A172 (cell line): ENCODE results near the gene VTA1. TPM values are rescaled to one million over a fixed set of nuclear protein-coding genes. Genes with fewer than 3 reads are reported as not detected.
"Not testable (repeated sequence)": the region's sequence is repeated elsewhere in the genome, so short reads cannot be mapped to it uniquely, and the experiment has no call there.

Source experiments
- DNase-seq: peaks from one replicate; pipeline ENCODE4 v3.0.0-alpha.2; 2015; ENCODE audit warnings: low spot score
- total RNA-seq: library from RNA; depleted of rRNA; stranded (reverse); fragments of >200 nt; shearing (Covaris generic); gene quantifications from 2 replicates; pipeline ENCODE4 v1.2.3, GENCODE V29; 2014

The VTA1 gene
- total RNA-seq, 1 experiment from 2014 or later: 116 TPM

DNA sequence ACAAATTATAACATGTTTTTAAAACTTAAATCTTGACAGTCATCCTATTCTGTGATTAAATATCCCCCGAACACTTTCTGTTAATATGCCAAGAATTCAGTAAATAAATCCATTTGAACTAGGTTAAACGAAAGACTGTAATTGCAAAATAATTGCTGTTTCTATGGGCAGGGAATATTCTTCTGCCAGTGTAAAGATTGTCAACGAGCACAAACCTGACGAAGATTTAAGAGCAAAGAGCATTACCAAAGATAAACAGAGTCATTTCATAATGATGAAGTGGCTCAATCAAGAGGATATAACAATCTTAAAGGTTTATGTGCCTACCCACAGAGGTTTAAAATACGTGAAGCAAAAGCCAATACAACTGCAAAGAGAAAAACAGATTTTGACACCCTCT lies 78.5 kb downstream of the VTA1 start:
- DNase-seq: no peak

- DNase-seq: no peak
Observed at GRCh38 chr6:142226731-142227130, 79.7 kb downstream of the VTA1 start.

- DNase-seq: not testable (repeated sequence)
Observed at GRCh38 chr6:142229518-142230270, 82.6 kb downstream of the VTA1 start.

DNA sequence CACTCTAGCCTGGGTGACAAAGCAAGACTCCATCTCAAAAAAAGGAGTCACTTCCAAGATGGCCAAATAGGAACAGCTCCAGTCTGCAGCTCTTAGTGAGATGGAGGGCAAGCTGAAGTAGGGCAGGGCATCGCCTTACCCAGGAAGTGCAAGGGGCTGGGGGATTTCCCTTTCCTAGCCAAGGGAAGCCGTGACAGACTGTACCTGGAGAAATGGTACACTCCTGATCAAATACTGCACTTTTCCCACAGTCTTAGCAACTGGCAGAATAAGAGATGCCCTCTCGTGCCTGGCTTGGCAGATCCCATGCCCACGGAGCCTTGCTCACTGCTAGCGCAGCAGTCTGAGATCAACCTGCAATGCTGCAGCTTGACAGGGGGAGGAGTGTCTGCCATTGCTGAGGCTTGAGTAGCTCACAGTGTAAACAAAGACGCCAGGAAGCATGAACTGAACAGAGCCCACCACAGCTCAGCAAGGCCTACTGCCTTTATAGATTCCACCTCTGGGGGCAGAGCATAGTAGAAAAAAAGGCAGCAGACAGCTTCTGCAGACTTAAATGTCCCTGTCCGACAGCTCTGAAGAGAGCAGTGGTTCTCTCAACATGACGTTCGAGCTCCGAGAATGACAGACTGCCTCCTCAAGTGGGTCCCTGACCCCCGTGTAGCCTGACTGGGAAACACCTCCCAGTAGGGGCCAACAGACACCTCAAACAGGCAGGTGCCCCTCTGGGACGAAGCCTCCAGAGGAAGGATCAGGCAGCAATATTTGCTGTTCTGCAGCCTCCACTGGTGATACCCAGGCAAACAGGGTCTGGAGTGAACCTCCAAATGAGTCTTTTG lies 85.4 kb downstream of the VTA1 start:
- not testable (repeated sequence) for DNase-seq

DNA sequence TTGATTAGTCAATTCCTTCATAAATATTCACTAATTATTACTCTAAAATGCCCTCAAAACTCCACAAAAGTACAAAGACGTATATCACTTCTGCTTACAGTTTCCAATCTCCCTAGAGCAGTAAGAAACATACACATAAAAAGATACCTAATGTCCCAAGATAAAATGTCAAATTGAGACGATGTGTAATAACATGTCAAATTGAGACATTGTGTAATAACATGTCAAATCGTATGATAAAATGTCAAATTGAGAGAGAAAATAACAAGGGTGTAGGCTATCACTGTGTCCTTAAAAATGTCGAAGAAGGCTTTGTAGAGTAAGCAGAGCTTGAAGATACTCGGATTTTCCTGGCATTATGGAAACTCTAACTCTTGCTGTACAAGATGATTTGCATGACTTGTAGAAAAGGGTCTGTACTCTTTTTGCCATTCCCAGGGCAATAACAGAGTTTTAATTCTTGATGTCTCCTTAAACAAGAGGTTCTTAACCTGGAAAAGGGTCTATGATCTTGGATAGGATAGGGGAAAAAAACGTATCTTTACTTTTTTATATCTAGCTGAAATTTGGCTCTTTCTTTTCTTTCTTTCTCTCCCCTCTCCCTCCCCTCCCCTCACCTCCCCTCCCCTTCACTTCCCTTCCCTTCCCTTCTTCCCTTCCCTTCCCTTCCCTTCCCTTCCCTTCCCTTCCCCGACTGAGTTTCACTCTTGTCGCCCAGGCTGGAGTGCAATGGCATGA lies 87.1 kb downstream of the VTA1 start:
- no peak for DNase-seq

GRCh38 chr6:142235272-142235671 lies 88.2 kb downstream of the VTA1 start:
- DNase-seq: no peak

GRCh38 chr6:142235791-142236190 lies 88.7 kb downstream of the VTA1 start:
- no peak for DNase-seq

- DNase-seq: no peak
Observed at GRCh38 chr6:142236691-142237090, 89.6 kb downstream of the VTA1 start.

DNA sequence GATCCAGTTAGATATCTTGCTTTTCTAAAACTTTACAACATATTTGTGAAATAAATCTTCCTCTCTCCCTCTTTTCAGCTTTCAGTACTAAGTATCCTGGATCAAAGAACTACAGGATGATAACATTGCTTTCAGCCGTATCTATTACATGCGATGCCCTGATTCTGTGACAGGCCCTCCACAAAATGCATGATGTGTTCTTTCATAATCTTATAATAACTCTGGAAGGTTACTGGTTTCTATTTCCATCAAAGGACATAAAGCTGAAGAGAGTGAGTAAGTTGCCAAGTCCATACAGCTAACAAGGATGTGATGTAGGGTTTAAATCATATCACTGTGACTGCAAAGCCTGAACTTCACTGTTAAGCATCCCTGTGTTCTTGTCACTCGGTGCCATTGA lies 91.8 kb downstream of the VTA1 start:
- DNase-seq: no peak

DNA sequence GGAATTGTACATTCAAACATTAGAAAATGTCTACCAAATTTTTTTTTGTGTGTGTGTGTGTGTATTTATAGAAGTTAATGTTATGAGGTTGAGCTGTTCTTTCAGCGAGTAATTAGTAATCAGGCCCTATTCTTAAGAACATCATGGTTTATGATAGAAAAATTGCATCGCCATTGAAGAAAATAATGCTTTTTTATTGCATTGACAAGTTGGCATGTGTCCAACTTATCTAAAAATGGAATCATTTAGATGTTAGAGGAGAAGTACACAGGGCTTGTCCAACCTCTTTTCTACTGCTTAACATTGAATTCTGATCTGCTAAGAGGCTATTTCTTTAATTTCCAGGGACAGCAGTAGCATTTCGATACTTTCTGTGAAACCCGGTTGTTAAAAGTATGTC lies 93.1 kb downstream of the VTA1 start:
- DNase-seq: no peak

GRCh38 chr6:142241061-142241460 lies 94.0 kb downstream of the VTA1 start:
- DNase-seq: no peak

DNA sequence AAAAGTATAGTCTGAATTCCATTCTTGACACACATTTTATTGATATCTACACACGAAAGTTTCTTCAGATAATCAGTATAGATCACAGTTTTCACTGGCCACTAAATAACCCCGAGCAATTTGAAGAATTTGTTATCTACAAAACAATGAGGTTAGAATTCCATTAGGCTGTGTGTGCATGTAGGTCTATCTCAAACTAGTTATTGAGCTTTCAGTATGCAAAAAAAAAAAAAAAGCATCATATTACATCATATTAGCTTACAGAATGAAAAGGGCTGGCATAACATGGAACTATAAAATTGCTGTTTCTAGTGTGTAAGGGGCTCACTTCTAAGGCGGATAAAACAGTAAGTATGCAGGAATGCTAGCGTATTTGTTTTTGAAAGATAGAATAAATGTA lies 95.2 kb downstream of the VTA1 start:
- no peak for DNase-seq

GRCh38 chr6:142246960-142247359 lies 99.9 kb downstream of the VTA1 start:
- DNase-seq: no peak

- no peak for DNase-seq
Observed at GRCh38 chr6:142249266-142249665, 102.2 kb downstream of the VTA1 start.

DNA sequence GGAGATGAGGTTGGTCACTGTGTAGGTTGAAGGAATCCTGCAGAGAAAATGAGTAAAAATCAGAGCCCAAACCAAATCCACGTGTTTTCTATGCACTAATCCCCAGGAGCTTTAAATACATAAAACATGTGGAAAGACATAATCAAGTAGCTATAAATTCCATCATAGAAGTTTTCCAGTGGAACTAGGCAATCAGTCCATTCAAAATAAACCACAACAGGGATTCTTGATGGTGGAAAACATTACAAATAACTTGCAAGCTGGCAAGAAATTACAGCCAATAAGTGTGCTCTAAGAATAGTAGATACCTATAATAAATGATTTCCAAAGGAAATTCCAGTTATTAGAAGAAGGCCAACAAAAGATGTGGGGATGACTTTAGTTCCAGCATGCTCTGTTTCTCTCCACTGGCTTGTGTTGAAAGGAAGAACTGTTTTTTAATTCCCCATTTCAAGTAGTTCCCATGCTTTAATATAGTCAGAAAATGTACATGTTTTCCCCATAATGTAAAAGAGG lies 104.9 kb downstream of the VTA1 start:
- DNase-seq: no peak

DNA sequence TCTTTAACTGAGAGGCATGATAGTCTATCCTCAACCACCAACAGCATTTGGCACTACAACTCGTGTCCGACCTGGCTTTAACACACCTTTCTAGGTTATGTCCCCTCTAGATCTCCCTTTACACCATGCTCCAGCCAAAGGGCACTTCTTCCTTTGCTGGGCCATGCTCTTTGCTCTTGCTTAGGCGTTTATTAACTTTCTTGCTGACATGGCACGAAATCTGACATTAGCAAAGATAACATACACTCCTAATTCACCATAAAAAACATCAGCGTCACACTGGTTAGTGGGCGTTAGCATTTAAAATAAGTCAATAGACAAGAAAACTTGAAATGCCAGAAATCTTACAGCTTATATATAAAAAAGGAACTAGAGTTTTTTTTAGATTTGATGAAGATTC lies 107.5 kb downstream of the VTA1 start:
- DNase-seq: no peak

GRCh38 chr6:142255785-142256184 lies 108.7 kb downstream of the VTA1 start:
- DNase-seq: no peak

DNA sequence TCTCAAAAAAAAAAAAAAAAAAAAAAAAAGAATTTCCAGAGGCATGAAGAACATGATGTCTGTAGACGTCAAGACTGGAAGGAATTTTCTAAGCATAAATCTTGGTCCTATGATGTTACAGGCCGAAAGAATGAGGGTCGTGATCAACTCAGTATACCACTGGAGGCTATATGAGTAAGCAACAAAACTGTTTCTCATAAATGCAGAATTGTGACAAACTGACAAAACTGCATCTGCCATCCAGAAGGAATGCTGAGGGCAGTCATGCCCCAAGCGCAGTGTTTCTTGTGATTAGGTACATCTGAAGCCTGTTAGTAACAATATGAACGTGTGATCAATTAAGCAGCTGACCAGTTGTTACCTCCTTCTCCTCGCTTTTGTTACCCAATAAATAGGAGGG lies 111.2 kb downstream of the VTA1 start:
- DNase-seq: no peak

DNA sequence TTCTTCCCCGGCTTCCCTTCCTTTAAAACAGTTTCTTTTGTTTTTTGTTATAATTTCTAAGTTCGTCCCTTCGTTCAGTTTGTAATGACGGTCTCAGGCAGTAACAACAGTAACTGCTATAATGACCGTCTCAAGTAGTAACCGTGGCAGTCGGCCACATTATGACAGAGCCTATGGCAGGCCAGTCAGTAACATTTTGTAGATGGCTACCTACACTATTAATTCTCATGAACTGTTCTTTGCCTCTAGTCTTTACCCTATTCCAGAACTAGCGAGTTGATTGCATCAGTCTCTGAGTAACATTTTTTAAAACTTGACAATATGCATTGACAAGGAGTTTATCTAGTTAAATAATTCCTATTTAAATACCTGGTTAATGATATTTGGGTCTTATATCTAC lies 111.7 kb downstream of the VTA1 start:
- no peak for DNase-seq

DNA sequence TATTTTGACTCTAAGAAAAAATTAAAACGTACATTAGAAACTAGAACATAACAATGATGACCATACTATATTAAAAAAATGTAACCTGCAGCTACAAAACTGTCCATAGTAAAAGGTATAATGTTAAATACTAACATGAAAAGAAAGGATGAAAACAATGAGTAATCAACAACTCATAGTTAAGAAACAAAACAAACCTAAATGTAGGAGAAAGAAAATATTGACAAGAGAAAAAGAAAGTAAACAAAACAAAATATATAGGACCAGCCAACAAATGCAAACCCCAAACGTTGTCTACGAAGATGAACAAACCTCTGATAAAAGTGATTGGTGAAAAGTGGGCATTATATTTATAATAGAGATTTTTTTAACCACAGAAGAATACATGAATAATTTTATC lies 113.7 kb downstream of the VTA1 start:
- DNase-seq: no peak

DNA sequence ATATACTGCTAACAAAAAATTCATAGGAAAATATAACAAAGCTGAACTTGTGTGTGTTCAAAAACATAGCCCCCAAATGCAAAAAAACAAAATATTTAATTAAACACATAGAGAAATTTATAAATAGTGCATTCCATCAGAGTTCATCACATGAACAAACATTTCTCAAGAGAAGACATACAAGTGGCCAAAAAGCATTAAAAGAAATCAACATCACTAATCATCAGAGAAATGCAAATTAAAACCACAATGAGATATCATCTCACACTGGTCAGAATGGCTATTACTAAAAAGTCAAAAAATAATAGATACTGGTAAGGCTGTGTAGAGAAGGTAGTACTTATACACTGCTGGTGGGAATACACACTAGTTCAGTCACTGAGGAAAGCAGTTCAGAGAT lies 115.2 kb downstream of the VTA1 start:
- DNase-seq: no peak

DNA sequence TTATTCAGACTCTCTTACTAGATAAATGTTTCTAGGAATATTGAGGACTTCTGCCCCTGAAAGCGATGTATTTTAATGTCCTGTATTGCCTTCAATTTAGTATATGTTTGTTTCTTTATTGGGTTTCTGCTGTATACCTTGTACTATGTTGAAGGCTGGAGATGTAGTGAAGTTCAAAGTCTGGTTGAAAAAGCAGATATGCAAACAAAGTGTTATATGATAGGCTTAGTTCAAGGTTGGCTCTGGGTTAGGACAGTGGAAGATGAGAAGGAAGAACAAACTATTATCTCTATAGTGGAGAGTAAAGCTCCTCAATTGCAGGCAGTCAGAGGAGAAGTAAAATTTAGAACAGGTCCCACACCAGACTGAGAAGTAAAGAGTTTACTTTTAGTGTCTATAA lies 118.4 kb downstream of the VTA1 start:
- DNase-seq: no peak
